HepG2 (cell line): Measurements from ENCODE around the gene RNF8. TPM values are rescaled to one million over a fixed set of nuclear protein-coding genes. Genes with fewer than 3 reads are reported as not detected.
A peak's percentile ranks its signal among the peaks of the same experiment; 100 is the strongest.

Experiments used
- ELF3 ChIP-seq: IDR thresholded peaks from 2 replicates; pipeline ENCODE4 v1.6.1; 2016; ENCODE audit warnings: missing genetic modification reagents, missing compliant biosample characterization
- GTF3A ChIP-seq: sonication (generic); formaldehyde crosslinking; conservative IDR thresholded peaks from 2 replicates; pipeline ENCODE4 v1.4.0; 2020; ENCODE audit warnings: mild to moderate bottlenecking, missing genetic modification reagents
- HNF1B ChIP-seq: sonication (generic); formaldehyde crosslinking; IDR thresholded peaks from 2 replicates; pipeline ENCODE4 v1.5.1; 2020; ENCODE audit warnings: mild to moderate bottlenecking, moderate library complexity, missing genetic modification reagents
- IKZF1 ChIP-seq: fragments of 450-650 bp; IDR thresholded peaks from 2 replicates; pipeline ENCODE4 v1.7.1; 2016
- JUN ChIP-seq: sonication (generic); formaldehyde crosslinking; IDR thresholded peaks from 2 replicates; pipeline ENCODE4 v1.4.0; 2020; ENCODE audit warnings: mild to moderate bottlenecking, missing genetic modification reagents
- MED1 ChIP-seq: sonication (generic); formaldehyde crosslinking; IDR thresholded peaks from 2 replicates; pipeline ENCODE4 v1.4.0; 2020; ENCODE audit warnings: missing genetic modification reagents
- MZF1 ChIP-seq: sonication (generic); formaldehyde crosslinking; IDR thresholded peaks from 2 replicates; pipeline ENCODE4 v1.8.1; 2023; ENCODE audit warnings: mild to moderate bottlenecking, missing genetic modification reagents, borderline replicate concordance
- NFATC3 ChIP-seq: sonication (generic); formaldehyde crosslinking; IDR thresholded peaks from 2 replicates; pipeline ENCODE4 v1.5.1; 2020; ENCODE audit warnings: mild to moderate bottlenecking, missing genetic modification reagents
- NKX3-1 ChIP-seq: sonication (generic); formaldehyde crosslinking; IDR thresholded peaks from 2 replicates; pipeline ENCODE4 v1.5.0; 2020; ENCODE audit warnings: missing genetic modification reagents
- SOX5 ChIP-seq: IDR thresholded peaks from 2 replicates; pipeline ENCODE4 v1.6.1; 2016; ENCODE audit warnings: borderline replicate concordance
- TFDP1 ChIP-seq: IDR thresholded peaks from 2 replicates; pipeline ENCODE4 v1.6.1; 2016; ENCODE audit warnings: missing compliant biosample characterization, missing genetic modification reagents, borderline replicate concordance
- YEATS4 ChIP-seq: sonication (generic); formaldehyde crosslinking; IDR thresholded peaks from 2 replicates; pipeline ENCODE4 v1.4.0; 2020; ENCODE audit warnings: missing genetic modification reagents, borderline replicate concordance
- ZNF17 ChIP-seq: sonication (generic); formaldehyde crosslinking; IDR thresholded peaks from 2 replicates; pipeline ENCODE4 v1.5.0; 2020; ENCODE audit warnings: mild to moderate bottlenecking, missing genetic modification reagents
- ZNF335 ChIP-seq: sonication (generic); formaldehyde crosslinking; IDR thresholded peaks from 2 replicates; pipeline ENCODE4 v1.4.0; 2020; ENCODE audit warnings: missing genetic modification reagents
- ZNF460 ChIP-seq: sonication (generic); formaldehyde crosslinking; IDR thresholded peaks from 2 replicates; pipeline ENCODE4 v1.5.1; 2020; ENCODE audit warnings: missing genetic modification reagents, mild to moderate bottlenecking, borderline replicate concordance
- ZNF550 ChIP-seq: sonication (generic); formaldehyde crosslinking; IDR thresholded peaks from 2 replicates; pipeline ENCODE4 v1.4.0; 2020; ENCODE audit warnings: mild to moderate bottlenecking, missing genetic modification reagents, borderline replicate concordance
- ZNF605 ChIP-seq: sonication (generic); formaldehyde crosslinking; IDR thresholded peaks from 2 replicates; pipeline ENCODE4 v1.8.0; 2022; ENCODE audit warnings: mild to moderate bottlenecking, missing genetic modification reagents
- ZNF609 ChIP-seq: sonication (generic); formaldehyde crosslinking; IDR thresholded peaks from 2 replicates; pipeline ENCODE4 v1.4.0; 2020; ENCODE audit warnings: mild to moderate bottlenecking, missing genetic modification reagents, borderline replicate concordance
- ZNF839 ChIP-seq: sonication (generic); formaldehyde crosslinking; IDR thresholded peaks from 2 replicates; pipeline ENCODE4 v1.4.0; 2020; ENCODE audit warnings: missing genetic modification reagents, mild to moderate bottlenecking, borderline replicate concordance
- polyA plus RNA-seq, 8 experiments: library from polyadenylated mRNA; depleted of rRNA in 3 of 8; stranded (reverse) in 7 of 8; unstranded in 1 of 8; fragments of >200 nt; fragmentation: Illumina TruSeq in 4 of 8; extraction: Trizol in 4 of 8; gene quantifications; 2 replicates each; pipeline versions ENCODE4 v1.2.1 to v1.2.3, GENCODE V29; 2011 to 2016; ENCODE audit warnings: low read depth in 4 of 8, missing spikeins in 1 of 8, mixed read lengths in 1 of 8; ENCODE audit not compliant: insufficient read depth in 1 of 8
- total RNA-seq, 5 experiments: library from RNA; depleted of rRNA; stranded (reverse); fragments of >200 nt; fragmentation: Illumina TruSeq; extraction: Trizol; gene quantifications; 2 replicates each; pipeline ENCODE4 v1.2.3, GENCODE V29; 2016; ENCODE audit warnings: low read depth in 1 of 5

Gene RNF8
- total and polyA plus RNA-seq, 2 of the 13 experiments (the other 11 are each of a cell fraction or from before 2014, with no cell fraction given), result 21.8 to 47.6 TPM

GRCh38 chr6:37432916-37433656 is 79.3 kb downstream of the RNF8 start, which contains the start of gene CMTR1 (continued):
- no peak for TF ChIP-seq ZNF550 (CRISPR knock-in tag)
- no peak for TF ChIP-seq ZNF17 (CRISPR knock-in tag)
- peak; percentile 51 for TF ChIP-seq MED1 (CRISPR knock-in tag)
- TF ChIP-seq MZF1, result peak; percentile 23; the same call in 1 of the 2 replicates
- TF ChIP-seq HNF1B (CRISPR knock-in tag), result peak; percentile 87
- peak; percentile 44; the same call in 1 of the 2 replicates for TF ChIP-seq JUN (CRISPR knock-in tag)
- TF ChIP-seq NKX3-1 (CRISPR knock-in tag), result no peak
- peak; percentile 71 for TF ChIP-seq ELF3 (CRISPR knock-in tag)
- TF ChIP-seq ZNF605 (CRISPR knock-in tag), result peak; percentile 61; the same call in 1 of the 2 replicates
- peak; percentile 67; the same call in 1 of the 2 replicates for TF ChIP-seq SOX5 (CRISPR knock-in tag)
- peak; percentile 99 for TF ChIP-seq ZNF335
- peak; percentile 72; the same call in 1 of the 2 replicates for TF ChIP-seq TFDP1 (CRISPR knock-in tag)
- no peak; the same call in 1 of the 2 replicates for TF ChIP-seq GTF3A (CRISPR knock-in tag)
- peak; percentile 73; the same call in 1 of the 2 replicates for TF ChIP-seq ZNF839 (CRISPR knock-in tag)
- TF ChIP-seq ZNF609, result peak; percentile 64
- no peak for TF ChIP-seq NFATC3 (CRISPR knock-in tag)
- TF ChIP-seq ZNF460, result no peak
- no peak; the same call in 1 of the 2 replicates for TF ChIP-seq YEATS4 (CRISPR knock-in tag)
- no peak for TF ChIP-seq IKZF1
